ENCODE data around the gene PLCH1. TPM values are rescaled to one million over a fixed set of nuclear protein-coding genes. Genes with fewer than 3 reads are reported as not detected.

Gene PLCH1
- total RNA-seq, 2 donors from 2014 or later: 12.0 to 12.4 TPM

DNA sequence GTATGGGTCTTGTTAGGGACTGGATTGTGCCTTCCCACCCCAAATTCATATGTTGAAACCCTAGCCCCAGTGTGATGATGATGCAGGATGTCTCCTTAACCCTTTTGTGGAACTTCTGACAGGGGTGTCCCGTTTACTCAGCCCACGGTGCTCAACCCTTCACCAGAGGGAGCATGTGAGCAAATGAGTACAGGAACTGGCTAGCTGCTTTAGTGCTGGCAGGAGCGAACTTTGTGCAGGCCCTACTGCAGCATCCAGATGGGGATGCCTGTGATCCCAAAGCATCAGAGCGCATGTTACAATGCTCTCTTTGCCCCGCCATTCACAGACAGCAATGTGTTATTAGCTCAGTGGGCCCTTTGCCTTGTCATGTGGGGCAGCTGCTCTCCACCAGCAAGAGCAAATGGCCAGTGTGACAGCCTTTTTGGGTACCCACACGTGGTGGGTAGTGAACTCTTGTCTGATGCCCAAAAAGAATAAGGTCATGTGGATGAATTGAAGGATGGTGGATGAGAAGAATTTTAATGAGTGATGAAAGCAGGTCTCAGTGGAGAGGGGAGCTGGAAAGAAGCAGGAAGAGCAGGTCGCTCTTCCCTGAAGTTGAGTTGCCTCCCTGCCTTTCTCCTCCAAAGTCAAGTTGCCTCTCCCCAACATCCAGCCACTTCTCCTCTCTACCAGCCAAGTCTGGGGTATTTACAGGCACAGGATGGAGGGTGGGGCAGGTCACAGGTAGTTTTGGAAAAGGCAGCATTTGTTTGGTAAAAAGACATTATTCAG is 388.1 kb downstream of the PLCH1 start:
- WGBS, 2 experiments (ENCODE audit: insufficient coverage in 1 of 2, insufficient read length in 1 of 2): 70 to 89% methylated on average over 4 to 7 of the region's 7 CpGs
- no peaks in the 10 kb centered on the region for H3K4me1 ChIP-seq (ENCODE audit: control insufficient read depth, insufficient read depth, low read length)
- H3K36me3 ChIP-seq (ENCODE audit: control insufficient read depth, insufficient read depth, low read length): no peaks in the 10 kb centered on the region
- no peaks in the 10 kb centered on the region for H3K36me3 Mint-ChIP-seq (ENCODE audit: low read depth)
- H3K9me3 Mint-ChIP-seq: no peaks in the 10 kb centered on the region
- H3K4me1 Mint-ChIP-seq: peaks cover 5% of the 10 kb centered on the region
- DNase-seq: peak; percentile 78
- no peak overlapping the region for H3K27ac ChIP-seq (ENCODE audit: low read depth, low read length)
- no peaks in the 10 kb centered on the region for H3K27me3 ChIP-seq (ENCODE audit: control insufficient read depth, insufficient read depth, low read length, poor library complexity, severe bottlenecking)
- peaks cover 25% of the 10 kb centered on the region for H3K27me3 Mint-ChIP-seq (ENCODE audit: insufficient read depth)
- no peak overlapping the region for H3K9ac ChIP-seq (ENCODE audit: extremely low read depth, low read length, poor library complexity, severe bottlenecking)
- H3K4me3 Mint-ChIP-seq: no peak overlapping the region
- TF ChIP-seq, protein P1, sequence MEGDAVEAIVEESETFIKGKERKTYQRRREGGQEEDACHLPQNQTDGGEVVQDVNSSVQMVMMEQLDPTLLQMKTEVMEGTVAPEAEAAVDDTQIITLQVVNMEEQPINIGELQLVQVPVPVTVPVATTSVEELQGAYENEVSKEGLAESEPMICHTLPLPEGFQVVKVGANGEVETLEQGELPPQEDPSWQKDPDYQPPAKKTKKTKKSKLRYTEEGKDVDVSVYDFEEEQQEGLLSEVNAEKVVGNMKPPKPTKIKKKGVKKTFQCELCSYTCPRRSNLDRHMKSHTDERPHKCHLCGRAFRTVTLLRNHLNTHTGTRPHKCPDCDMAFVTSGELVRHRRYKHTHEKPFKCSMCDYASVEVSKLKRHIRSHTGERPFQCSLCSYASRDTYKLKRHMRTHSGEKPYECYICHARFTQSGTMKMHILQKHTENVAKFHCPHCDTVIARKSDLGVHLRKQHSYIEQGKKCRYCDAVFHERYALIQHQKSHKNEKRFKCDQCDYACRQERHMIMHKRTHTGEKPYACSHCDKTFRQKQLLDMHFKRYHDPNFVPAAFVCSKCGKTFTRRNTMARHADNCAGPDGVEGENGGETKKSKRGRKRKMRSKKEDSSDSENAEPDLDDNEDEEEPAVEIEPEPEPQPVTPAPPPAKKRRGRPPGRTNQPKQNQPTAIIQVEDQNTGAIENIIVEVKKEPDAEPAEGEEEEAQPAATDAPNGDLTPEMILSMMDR (conservative IDR thresholded peaks at IDR 0.05): peak; percentile 74
- no peak overlapping the region for H3K4me3 ChIP-seq (ENCODE audit: low read length)
- no peaks in the 10 kb centered on the region for H3K9me3 ChIP-seq (ENCODE audit: control insufficient read depth, low read length)
- H3K27ac Mint-ChIP-seq: no peak overlapping the region

DNA sequence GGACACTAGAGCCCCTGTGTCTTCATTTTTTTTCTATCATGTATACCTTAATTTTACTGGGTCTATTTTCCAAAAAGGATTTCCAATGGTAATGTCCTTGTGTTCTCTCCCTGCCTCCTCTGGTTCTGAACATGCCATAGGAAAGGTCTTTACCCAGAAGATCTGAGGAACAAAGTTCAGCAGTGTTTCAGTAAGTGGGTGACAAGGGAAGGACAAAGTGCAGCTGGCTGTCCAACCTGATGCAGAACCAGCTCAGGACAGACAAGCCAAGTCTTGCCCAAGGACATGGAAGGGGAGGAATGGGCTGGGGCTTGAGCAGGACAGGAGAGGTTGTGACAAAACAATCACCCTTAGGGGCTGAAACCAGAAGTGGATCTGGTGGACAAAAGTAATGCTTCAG is 390.2 kb downstream of the PLCH1 start:
- Histone ChIP-seq H3K4me1 (ENCODE audit: control insufficient read depth, insufficient read depth, low read length) (no peaks in the 10 kb centered on the region), H3K36me3 (ENCODE audit: control insufficient read depth, insufficient read depth, low read length) (no peaks in the 10 kb centered on the region), H3K27ac (ENCODE audit: low read depth, low read length) (no peak overlapping the region), H3K27me3 (ENCODE audit: control insufficient read depth, insufficient read depth, low read length, poor library complexity, severe bottlenecking) (no peaks in the 10 kb centered on the region), H3K4me3 (ENCODE audit: low read length) (no peak overlapping the region), H3K9me3 (ENCODE audit: control insufficient read depth, low read length) (no peaks in the 10 kb centered on the region), H3K9ac (ENCODE audit: extremely low read depth, low read length, poor library complexity, severe bottlenecking) (no peak overlapping the region)
- DNase-seq: no peak
- H3K4me1 Mint-ChIP-seq: peaks cover 5% of the 10 kb centered on the region
- TF ChIP-seq, protein P1 (conservative IDR thresholded peaks at IDR 0.05): no peak
- no peak overlapping the region for H3K27ac Mint-ChIP-seq
- no peak overlapping the region for H3K4me3 Mint-ChIP-seq
- peaks cover 13% of the 10 kb centered on the region for H3K27me3 Mint-ChIP-seq (ENCODE audit: insufficient read depth)
- no peaks in the 10 kb centered on the region for H3K36me3 Mint-ChIP-seq (ENCODE audit: low read depth)
- no peaks in the 10 kb centered on the region for H3K9me3 Mint-ChIP-seq

DNA sequence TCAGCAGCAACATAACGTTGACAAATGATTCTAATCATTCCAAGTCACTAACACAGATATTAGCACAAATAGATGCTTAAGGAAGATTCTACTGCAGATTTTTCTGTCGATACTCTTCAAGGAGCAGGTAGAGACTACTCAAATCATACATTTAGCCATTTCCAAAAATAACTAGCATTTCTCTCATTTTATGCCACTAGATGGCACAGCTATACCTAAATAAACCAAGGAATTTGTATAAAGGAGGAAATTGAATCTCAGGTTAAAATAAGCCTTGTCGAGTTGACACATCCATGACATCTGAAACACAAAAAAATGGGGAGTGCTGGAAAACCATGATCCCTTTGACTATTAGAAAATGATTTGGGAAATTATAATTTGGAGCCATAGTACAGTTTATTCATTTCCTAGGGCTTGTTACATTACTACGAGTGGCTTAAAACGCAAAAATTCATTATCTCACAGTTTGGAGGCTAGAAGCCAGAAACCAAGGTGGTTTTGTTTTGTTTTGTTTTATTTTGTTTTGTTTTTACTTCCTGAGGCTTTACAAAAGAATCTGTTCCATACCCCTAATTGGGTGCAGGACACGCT is 391.9 kb downstream of the PLCH1 start:
- H3K4me1 Mint-ChIP-seq: peaks cover 5% of the 10 kb centered on the region
- 60 to 76% methylated on average over 4 to 6 of the region's 6 CpGs for WGBS, 2 experiments (ENCODE audit: insufficient coverage in 1 of 2, insufficient read length in 1 of 2)
- Histone ChIP-seq H3K9me3 (ENCODE audit: control insufficient read depth, low read length) (no peaks in the 10 kb centered on the region), H3K27me3 (ENCODE audit: control insufficient read depth, insufficient read depth, low read length, poor library complexity, severe bottlenecking) (no peaks in the 10 kb centered on the region), H3K9ac (ENCODE audit: extremely low read depth, low read length, poor library complexity, severe bottlenecking) (no peak overlapping the region), H3K27ac (ENCODE audit: low read depth, low read length) (no peak overlapping the region), H3K36me3 (ENCODE audit: control insufficient read depth, insufficient read depth, low read length) (no peaks in the 10 kb centered on the region), H3K4me3 (ENCODE audit: low read length) (no peak overlapping the region), H3K4me1 (ENCODE audit: control insufficient read depth, insufficient read depth, low read length) (no peaks in the 10 kb centered on the region)
- no peak overlapping the region for H3K27ac Mint-ChIP-seq
- no peaks in the 10 kb centered on the region for H3K9me3 Mint-ChIP-seq
- no peak overlapping the region for H3K4me3 Mint-ChIP-seq
- no peaks in the 10 kb centered on the region for H3K36me3 Mint-ChIP-seq (ENCODE audit: low read depth)
- DNase-seq: no peak
- peaks cover 9% of the 10 kb centered on the region for H3K27me3 Mint-ChIP-seq (ENCODE audit: insufficient read depth)
- TF ChIP-seq, protein P1 (conservative IDR thresholded peaks at IDR 0.05): peak; percentile 78
